Ramos (cell line): ENCODE results near the gene PRSS33.

ENCODE experiments used
- in situ Hi-C: fragments of 300-500 bp; cut with MboI; formaldehyde crosslinking; loops from one replicate; pipeline ENCODE4 v1.14.3; 2022; ENCODE audit warnings: low sequenced_read_pairs; ENCODE audit not compliant: unreplicated experiment

The PRSS33 gene

GRCh38 chr16:2745961-2746360, 41.4 kb downstream of the PRSS33 start:
- in situ Hi-C loops, result no loop called here

- in situ Hi-C loops, result no loop called here
These were observed 42.1 kb downstream of the PRSS33 start for GRCh38 chr16:2745116-2745890.

GRCh38 chr16:2744711-2745110, 42.6 kb downstream of the PRSS33 start:
- in situ Hi-C loops, result no loop called here

GRCh38 chr16:2743007-2743810, 44.2 kb downstream of the PRSS33 start:
- in situ Hi-C loops, result no loop called here

- in situ Hi-C loops, result no loop called here
These were observed 44.9 kb downstream of the PRSS33 start for GRCh38 chr16:2742323-2743006.

- in situ Hi-C loops, result no loop called here
These were observed 46.2 kb downstream of the PRSS33 start for GRCh38 chr16:2741168-2741567.

GRCh38 chr16:2740476-2740875, 46.9 kb downstream of the PRSS33 start:
- in situ Hi-C loops, result no loop called here

- in situ Hi-C loops, result no loop called here
These were observed 47.5 kb downstream of the PRSS33 start for GRCh38 chr16:2739625-2740430.

- in situ Hi-C loops, result no loop called here
These were observed 48.7 kb downstream of the PRSS33 start for GRCh38 chr16:2738615-2739014.

- in situ Hi-C loops, result no loop called here
These were observed 49.4 kb downstream of the PRSS33 start for GRCh38 chr16:2737895-2738418.

- in situ Hi-C loops, result no loop called here
These were observed 50.1 kb downstream of the PRSS33 start for GRCh38 chr16:2737238-2737605.

- in situ Hi-C loops, result no loop called here
These were observed 50.7 kb downstream of the PRSS33 start for GRCh38 chr16:2736476-2737237.

GRCh38 chr16:2734844-2735515, 52.4 kb downstream of the PRSS33 start:
- in situ Hi-C loops, result no loop called here
